ENCODE results near the gene GPRC5D. TPM values are rescaled to one million over a fixed set of nuclear protein-coding genes. Genes with fewer than 3 reads are reported as not detected.

The GPRC5D gene
- polyA plus RNA-seq, 1 donor from 2014 or later, result 1.4 TPM

DNA sequence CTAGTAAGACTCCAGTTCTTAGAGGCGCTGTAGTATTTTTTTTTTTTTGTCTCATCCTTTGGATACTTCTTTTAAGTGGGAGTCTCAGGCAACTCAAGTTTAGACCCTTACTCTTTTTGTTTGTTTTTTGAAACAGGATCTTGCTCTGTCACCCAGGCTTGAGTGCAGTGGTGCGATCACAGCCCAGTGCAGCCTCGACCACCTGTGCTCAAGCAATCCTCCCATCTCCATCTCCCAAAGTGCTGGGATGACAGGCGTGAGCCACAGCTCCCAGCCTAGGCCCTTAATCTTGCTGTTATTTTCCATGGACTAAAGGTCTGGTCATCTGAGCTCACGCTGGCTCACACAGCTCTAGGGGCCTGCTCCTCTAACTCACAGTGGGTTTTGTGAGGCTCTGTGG is 39.3 kb downstream of the GPRC5D start:
- no peak overlapping the region for H3K4me3 Mint-ChIP-seq

DNA sequence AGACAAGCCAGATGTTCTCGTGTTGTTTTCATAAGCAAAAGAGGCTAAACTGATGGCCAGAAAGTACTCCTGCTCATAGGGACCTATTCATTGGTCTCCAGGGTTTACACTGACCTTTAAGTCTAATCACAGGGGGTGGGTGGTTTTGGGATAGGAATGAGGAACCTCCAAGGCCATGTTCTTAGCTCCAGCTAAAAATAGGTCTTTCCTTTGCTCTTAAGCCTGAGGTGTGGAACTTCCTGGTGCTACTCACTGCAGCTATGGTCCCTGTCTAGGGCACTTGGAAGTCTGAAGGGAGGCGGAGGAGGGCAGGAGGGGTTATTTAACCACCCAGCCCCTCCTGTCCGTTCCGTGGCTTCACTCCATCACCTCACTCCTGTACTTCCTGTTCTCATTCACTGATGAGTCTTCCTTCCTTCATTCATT is 42.0 kb downstream of the GPRC5D start:
- Mint-ChIP-seq H3K27me3 (peaks cover 4% of the 10 kb centered on the region), H3K27ac (peak overlapping the region in 2 of 3 donors; percentile 62 to 78), H3K9me3 (no peaks in the 10 kb centered on the region), H3K4me3 (no peak overlapping the region), H3K4me1 (peaks cover 8 to 19% (median 13%) of the 10 kb centered on the region in 3 donors), H3K36me3 (peaks cover 4% of the 10 kb centered on the region)

More for the DNA sequence above, 39.3 kb downstream of the GPRC5D start:
- Mint-ChIP-seq H3K27ac (no peak overlapping the region), H3K9me3 (no peaks in the 10 kb centered on the region), H3K4me1 (peaks cover 8 to 25% (median 15%) of the 10 kb centered on the region in 3 donors), H3K27me3 (peaks cover 17% of the 10 kb centered on the region), H3K36me3 (peaks cover 4% of the 10 kb centered on the region)

DNA sequence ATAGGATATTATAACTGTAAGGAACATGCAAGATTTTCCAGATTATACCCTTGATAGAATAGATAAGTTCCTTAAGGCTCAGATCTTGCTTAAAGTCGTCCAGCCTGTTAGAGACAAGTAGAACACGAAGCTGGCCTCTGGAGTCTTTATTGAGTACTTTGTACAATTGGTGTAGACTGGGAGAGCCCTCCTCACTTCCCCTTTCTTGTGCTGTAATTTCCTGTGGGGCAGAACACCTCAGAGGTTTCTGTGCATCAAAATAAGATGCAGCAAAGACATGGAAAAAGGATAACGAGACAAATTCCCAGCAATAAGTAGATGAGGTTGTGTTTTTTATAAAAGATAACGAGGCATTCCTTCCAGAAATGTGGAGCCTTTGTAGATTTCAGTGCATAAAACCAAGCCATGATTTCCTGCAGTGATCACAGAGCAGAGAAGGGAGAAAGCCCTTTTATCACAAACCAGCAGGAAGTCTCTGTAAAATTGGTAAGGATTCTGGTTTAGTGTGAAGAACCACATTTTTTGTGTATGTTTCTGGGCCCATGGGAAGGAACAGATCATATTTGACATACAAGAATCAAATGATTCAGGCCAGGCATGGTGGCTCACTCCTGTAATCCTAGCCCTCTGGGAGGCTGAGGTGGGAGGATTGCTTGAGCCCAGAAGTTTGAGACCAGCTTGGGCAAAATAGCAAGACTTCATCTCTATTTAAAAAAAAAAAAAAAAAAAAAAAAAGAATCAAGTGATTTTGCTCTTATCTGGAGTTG is 42.6 kb downstream of the GPRC5D start:
- peaks cover 8 to 19% (median 13%) of the 10 kb centered on the region in 3 donors for H3K4me1 Mint-ChIP-seq
- peaks cover 4% of the 10 kb centered on the region for H3K36me3 Mint-ChIP-seq
- peak overlapping the region in 1 of 3 donors; percentile 62 for H3K27ac Mint-ChIP-seq
- no peaks in the 10 kb centered on the region for H3K9me3 Mint-ChIP-seq
- H3K4me3 Mint-ChIP-seq, result peak overlapping the region in 2 of 4 donors; percentile 2 to 70
- H3K27me3 Mint-ChIP-seq, result peaks cover 4% of the 10 kb centered on the region

DNA sequence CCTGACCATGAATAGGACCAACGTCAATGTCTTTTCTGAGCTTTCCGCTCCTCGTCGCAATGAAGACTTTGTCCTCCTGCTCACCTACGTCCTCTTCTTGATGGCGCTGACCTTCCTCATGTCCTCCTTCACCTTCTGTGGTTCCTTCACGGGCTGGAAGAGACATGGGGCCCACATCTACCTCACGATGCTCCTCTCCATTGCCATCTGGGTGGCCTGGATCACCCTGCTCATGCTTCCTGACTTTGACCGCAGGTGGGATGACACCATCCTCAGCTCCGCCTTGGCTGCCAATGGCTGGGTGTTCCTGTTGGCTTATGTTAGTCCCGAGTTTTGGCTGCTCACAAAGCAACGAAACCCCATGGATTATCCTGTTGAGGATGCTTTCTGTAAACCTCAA is 43.3 kb downstream of the GPRC5D start:
- no peaks in the 10 kb centered on the region for H3K9me3 Mint-ChIP-seq
- H3K4me3 Mint-ChIP-seq, result no peak overlapping the region
- H3K4me1 Mint-ChIP-seq, result peaks cover 8 to 19% (median 13%) of the 10 kb centered on the region in 3 donors
- H3K27me3 Mint-ChIP-seq, result peaks cover 5% of the 10 kb centered on the region
- peaks cover 4% of the 10 kb centered on the region for H3K36me3 Mint-ChIP-seq
- H3K27ac Mint-ChIP-seq, result no peak overlapping the region

DNA sequence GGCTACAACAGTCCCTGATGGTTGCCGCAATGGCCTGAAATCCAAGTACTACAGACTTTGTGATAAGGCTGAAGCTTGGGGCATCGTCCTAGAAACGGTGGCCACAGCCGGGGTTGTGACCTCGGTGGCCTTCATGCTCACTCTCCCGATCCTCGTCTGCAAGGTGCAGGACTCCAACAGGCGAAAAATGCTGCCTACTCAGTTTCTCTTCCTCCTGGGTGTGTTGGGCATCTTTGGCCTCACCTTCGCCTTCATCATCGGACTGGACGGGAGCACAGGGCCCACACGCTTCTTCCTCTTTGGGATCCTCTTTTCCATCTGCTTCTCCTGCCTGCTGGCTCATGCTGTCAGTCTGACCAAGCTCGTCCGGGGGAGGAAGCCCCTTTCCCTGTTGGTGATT is 43.7 kb downstream of the GPRC5D start:
- H3K4me3 Mint-ChIP-seq, result no peak overlapping the region
- no peak overlapping the region for H3K27ac Mint-ChIP-seq
- peaks cover 8 to 19% (median 13%) of the 10 kb centered on the region in 3 donors for H3K4me1 Mint-ChIP-seq
- no peaks in the 10 kb centered on the region for H3K9me3 Mint-ChIP-seq
- peaks cover 5% of the 10 kb centered on the region for H3K27me3 Mint-ChIP-seq
- H3K36me3 Mint-ChIP-seq, result peaks cover 4% of the 10 kb centered on the region

DNA sequence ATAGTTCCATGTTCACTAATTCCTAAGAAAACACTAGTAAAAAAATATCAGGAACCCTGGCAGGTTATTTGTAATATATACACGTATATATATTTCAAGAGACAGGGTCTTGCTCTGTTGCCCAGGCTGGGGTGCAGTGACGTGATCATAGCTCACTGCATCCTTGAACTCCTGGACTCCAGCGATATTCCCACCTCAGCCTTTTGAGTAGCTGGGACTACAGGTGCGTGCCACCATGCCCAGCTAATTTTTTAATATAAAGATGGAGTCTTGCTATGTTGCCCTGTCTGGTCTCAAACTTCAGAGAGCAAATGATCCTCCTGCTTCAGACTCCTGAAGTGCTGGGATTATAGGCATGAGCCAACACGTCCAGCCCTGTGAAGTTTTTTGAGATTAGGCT is 44.4 kb downstream of the GPRC5D start:
- Mint-ChIP-seq H3K9me3 (no peaks in the 10 kb centered on the region), H3K4me3 (no peak overlapping the region), H3K4me1 (peaks cover 8 to 19% (median 13%) of the 10 kb centered on the region in 3 donors), H3K27ac (no peak overlapping the region), H3K36me3 (peaks cover 4% of the 10 kb centered on the region), H3K27me3 (peaks cover 5% of the 10 kb centered on the region)

DNA sequence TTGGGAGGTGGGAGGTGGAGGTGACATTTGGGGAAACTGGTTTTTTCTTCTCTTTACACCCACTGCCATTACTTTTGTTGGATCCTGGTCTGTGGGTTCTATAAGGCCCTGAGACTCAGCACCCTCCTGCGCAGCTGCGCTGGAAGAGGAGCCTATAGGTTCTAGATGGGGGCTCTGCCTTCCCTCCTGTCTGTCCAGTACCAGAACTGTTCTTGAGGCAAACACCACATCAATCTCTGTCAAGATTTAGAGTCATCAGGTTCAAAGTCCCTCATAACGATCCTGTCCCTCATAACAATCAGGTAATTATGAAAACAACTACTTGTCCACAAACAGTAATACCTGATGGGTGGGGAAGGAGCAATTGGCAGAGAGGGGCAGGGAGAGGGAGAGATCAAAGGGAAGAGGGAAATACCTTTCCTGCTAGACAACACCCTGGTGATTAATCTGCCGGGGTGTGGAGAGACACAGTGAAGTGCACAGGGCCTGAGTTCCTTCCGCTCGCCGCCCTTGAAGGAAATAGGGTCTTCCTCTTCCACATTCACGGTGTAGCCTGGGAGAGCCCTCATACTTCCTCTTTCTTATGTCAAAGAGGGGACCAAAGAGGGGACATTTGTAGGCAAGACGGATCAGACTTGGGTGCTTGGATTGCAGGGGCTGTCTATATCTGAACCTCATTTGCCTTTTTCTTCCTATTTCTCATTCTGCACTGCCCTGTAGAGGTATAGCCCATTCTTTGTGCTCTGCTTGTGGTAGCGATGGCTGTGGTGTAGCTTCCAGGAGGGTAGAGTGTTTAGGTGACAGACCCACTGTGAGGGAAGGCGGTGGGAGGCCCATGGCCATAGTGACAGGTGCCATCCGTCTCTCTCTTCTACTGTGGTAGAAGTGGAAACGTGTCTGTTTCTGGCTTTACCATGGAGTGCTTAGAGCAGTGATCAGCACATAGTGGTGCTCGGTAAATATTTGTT is 48.0 kb downstream of the GPRC5D start:
- Mint-ChIP-seq H3K27me3 (peaks cover 5% of the 10 kb centered on the region), H3K27ac (no peak overlapping the region), H3K9me3 (no peaks in the 10 kb centered on the region), H3K36me3 (peaks cover 4% of the 10 kb centered on the region), H3K4me3 (no peak overlapping the region), H3K4me1 (peaks cover 2 to 4% (median 2%) of the 10 kb centered on the region in 3 donors)

DNA sequence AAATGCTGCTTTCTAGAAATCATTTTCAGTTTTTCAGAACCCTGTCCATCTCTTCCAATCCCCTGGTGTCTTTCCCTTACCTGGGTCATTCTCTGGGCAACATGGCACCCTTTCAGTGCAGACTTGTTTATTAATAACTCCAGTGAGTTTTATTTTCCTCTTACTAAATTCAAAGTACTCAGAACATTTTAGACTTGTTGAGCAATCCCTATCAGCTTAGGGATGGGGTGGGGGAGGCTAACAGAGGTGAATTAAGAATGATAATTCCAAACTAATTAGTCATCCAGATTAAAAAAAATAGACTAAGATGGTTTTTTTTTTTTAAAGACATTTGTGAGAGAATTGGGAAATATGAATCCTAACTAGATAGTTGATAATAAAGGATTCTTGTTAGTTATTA is 49.9 kb downstream of the GPRC5D start:
- Mint-ChIP-seq H3K27me3 (peaks cover 5% of the 10 kb centered on the region), H3K36me3 (no peaks in the 10 kb centered on the region), H3K9me3 (peaks cover 0 to 2% (median 0%) of the 10 kb centered on the region in 3 donors), H3K27ac (no peak overlapping the region), H3K4me1 (no peaks in the 10 kb centered on the region), H3K4me3 (no peak overlapping the region)

DNA sequence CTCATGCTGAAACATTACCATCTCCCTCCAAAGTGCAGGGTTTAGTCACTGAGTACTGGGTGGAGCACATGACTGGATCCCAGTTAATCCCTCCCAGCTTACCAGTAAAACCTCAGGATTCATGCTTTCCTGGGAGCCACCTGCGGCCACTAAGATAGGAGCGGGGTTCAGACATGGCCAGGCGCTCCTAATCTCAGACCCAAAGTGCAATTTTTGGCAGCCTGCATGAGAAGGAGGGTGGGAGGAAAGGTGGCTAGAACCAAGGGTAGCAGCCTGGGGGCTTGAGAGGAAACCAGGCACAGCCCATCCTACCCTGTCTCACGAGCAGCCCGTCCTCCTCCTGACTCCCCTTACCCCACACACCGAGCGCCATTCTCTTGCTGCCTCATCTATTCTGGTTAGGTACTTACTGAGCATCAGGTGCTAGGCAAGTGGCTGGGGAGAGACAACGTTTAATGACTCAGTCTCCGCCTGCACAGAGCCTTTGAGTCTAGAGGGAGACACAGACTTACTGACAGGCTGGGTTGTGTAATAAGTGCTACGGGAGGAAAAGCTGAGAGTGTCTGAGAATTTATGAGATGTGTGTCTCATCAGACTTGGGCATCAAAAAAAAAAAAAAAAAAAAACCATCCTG is 50.7 kb downstream of the GPRC5D start:
- Mint-ChIP-seq H3K4me3 (no peak overlapping the region), H3K27me3 (peaks cover 5% of the 10 kb centered on the region), H3K4me1 (no peaks in the 10 kb centered on the region), H3K9me3 (peaks cover 0 to 2% (median 0%) of the 10 kb centered on the region in 3 donors), H3K27ac (no peak overlapping the region), H3K36me3 (no peaks in the 10 kb centered on the region)

DNA sequence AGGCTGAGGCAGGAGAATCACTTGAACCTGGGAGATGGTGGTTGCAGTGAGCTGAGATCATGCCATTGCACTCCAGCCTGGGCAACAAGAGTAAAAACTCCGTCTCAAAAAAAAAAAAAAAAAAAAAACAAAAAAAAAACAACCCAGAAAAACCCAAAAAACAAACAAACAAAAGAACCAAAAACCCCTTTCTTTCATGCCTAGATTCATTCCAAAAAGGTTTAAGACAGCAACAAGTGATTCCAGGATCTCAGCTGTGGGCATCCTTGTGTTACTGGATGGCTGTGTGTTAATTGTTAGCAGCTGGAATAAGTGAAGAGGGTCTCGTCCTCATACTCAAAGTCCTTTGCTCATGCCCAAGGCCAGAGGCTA is 51.2 kb downstream of the GPRC5D start:
- no peaks in the 10 kb centered on the region for H3K36me3 Mint-ChIP-seq
- H3K4me3 Mint-ChIP-seq, result no peak overlapping the region
- peaks cover 5% of the 10 kb centered on the region for H3K27me3 Mint-ChIP-seq
- H3K9me3 Mint-ChIP-seq, result peaks cover 0 to 2% (median 0%) of the 10 kb centered on the region in 3 donors
- no peak overlapping the region for H3K27ac Mint-ChIP-seq
- H3K4me1 Mint-ChIP-seq, result no peaks in the 10 kb centered on the region

DNA sequence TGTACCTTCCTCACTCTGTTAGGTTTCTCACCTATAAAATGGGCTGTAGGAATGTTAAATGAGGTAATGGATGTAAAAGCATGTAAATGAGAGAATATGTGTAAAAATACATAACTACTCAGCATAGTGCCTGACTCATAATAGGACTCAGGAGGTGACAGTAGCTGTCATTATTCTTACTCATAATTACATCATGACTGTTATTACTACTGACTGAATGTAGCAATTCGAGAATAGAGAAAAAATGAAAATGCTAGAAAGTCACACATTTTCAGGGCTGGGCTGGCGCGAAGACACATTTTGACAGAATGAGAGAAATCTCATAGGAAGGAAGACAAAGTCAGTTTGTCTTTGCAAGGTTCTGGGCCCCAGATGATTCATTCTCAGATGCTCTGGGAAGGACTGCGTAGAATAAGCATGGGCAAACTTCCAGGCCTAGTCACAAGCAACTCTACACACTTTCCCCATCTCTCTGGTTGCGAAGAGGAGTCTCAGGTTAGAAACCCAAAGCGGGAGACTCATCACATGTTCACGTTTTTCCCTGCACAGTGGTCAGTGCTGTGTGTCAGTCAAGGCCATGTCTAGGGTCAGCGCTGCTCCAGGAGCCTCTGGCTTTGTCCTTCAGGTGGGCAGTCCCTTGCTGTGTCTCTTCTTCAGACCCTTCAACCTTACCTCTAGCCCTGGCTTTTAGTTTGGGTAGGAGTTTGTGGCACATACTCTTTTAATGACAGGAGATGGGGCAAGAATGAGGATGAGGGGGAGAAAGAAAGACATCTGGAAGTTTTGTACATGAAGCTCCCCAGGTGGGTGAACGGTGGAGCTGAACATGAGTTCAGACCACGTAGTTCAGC is 52.2 kb downstream of the GPRC5D start:
- H3K4me1 Mint-ChIP-seq, result no peaks in the 10 kb centered on the region
- no peak overlapping the region for H3K4me3 Mint-ChIP-seq
- no peaks in the 10 kb centered on the region for H3K36me3 Mint-ChIP-seq
- peaks cover 4% of the 10 kb centered on the region for H3K27me3 Mint-ChIP-seq
- peaks cover 0 to 2% (median 0%) of the 10 kb centered on the region in 3 donors for H3K9me3 Mint-ChIP-seq
- H3K27ac Mint-ChIP-seq, result no peak overlapping the region

DNA sequence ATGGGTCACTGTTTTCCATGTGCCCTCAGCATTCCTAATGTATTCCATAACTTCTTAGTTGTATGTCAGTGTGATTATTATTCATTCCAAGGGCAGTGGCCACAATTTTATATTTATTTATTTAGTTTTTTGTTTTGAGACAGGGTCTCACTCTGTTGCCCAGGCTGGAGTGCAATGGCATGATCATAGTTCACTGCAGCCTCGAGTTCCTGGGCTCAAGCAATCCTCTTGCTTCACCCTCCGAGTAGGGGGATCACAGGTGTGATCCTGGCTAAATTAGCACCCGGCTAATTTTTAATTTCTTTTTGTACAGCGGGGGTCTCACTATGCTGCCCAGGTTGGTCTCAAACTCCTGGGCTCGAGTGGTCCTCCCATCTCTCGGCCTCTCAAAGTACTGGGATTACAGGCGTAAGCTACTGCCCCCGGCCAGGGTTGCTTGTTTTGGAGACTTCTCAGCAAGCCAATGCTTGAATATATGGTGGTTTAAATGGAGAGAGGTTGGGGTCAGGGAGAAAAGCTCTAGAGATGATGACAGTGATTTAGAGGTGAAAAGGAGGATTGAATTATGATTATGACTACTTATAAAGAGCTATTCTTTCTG is 53.0 kb downstream of the GPRC5D start:
- Mint-ChIP-seq H3K4me3 (no peak overlapping the region), H3K4me1 (no peaks in the 10 kb centered on the region), H3K27ac (no peak overlapping the region), H3K27me3 (peaks cover 3% of the 10 kb centered on the region), H3K36me3 (no peaks in the 10 kb centered on the region), H3K9me3 (peaks cover 0 to 2% (median 0%) of the 10 kb centered on the region in 3 donors)

DNA sequence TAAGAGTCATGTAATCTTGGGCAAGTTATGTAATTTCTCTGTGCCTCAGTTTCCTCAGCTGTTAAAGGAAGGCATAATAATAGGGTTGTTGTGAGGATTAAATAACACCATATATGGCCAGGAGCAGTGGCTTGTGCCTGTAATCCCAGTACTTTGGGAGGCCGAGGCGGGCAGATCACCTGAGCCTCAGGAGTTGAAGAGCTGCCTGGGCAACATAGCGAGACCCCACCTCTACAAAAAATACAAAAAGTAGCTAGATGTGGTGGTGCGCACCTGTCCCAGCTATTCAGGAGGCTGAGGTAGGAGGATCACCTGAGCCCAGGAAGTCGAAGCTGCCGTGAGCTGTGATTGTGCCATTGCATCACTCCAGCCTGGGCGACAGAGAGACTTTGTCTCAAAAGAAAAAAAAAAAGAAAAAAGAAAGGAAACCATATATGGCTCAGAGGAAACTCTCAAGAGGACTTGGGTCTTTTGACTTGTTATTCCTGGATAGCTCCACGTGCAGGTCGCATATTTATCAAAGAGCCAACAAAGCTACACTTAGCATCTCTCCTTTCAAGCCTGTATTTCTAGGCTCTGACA is 53.7 kb downstream of the GPRC5D start:
- peaks cover 3% of the 10 kb centered on the region for H3K27me3 Mint-ChIP-seq
- no peaks in the 10 kb centered on the region for H3K36me3 Mint-ChIP-seq
- no peak overlapping the region for H3K27ac Mint-ChIP-seq
- H3K4me1 Mint-ChIP-seq, result no peaks in the 10 kb centered on the region
- no peak overlapping the region for H3K4me3 Mint-ChIP-seq
- H3K9me3 Mint-ChIP-seq, result peaks cover 0 to 2% (median 0%) of the 10 kb centered on the region in 3 donors

All from IgD-negative memory B cell (primary cell).